Mucosa of descending colon (tissue), 3 donors: ENCODE results near the gene MAP7D2. TPM values are rescaled to one million over a fixed set of nuclear protein-coding genes. Genes with fewer than 3 reads are reported as not detected.

Experiments
- ATAC-seq: fragments of 200-7000 bp; cut with Tn5 transposase; one replicate; pipeline ENCODE4 v1.9.1; 2020; ENCODE audit warnings: mild to moderate bottlenecking, moderate library complexity
- DNase-seq, 3 donors: peaks; one replicate each; pipeline ENCODE4 v3.0.0-alpha.2; 2020
- H3K36me3 ChIP-seq: fragments of 200-600 bp; one replicate; pipeline ENCODE4 v1.8.0; 2021; ENCODE audit warnings: low read depth, mild to moderate bottlenecking
- H3K4me1 ChIP-seq: fragments of 200-600 bp; one replicate; pipeline ENCODE4 v1.8.0; 2021; ENCODE audit warnings: low read depth, mild to moderate bottlenecking
- H3K4me3 ChIP-seq: fragments of 200-600 bp; one replicate; pipeline ENCODE4 v1.8.0; 2021; ENCODE audit warnings: mild to moderate bottlenecking
- H3K9me3 ChIP-seq: fragments of 200-600 bp; one replicate; pipeline ENCODE4 v1.8.0; 2021; ENCODE audit warnings: mild to moderate bottlenecking
- intact Hi-C, 2 donors: fragments of 100-400 bp; cut with DNase I in 1 of 2; cut with micrococcal nuclease in 1 of 2; formaldehyde crosslinking; loops; one replicate each; pipeline versions ENCODE4 v1.11.0 to v1.11.1; 2022; cut with DNase I, micrococcal nuclease
- total RNA-seq, 3 donors: library from RNA; stranded (reverse); fragmentation: NEBNext Ultra II Directional in 2 of 3; extraction: Animal tissue kit (Norgen Biotek cat#: 25700) in 2 of 3; gene quantifications; one replicate each; pipeline versions ENCODE4 v1.2.1 to v1.2.4, GENCODE V29; 2021 to 2023
- TF ChIP-seq, protein P1 (sequence below): fragments of 200-600 bp; IDR thresholded peaks from one replicate; pipeline ENCODE4 v1.8.0; 2022; ENCODE audit warnings: antibody characterized with exemption, mild to moderate bottlenecking
- donor health status: DM: no; HTN: no; CAD: no; lungs with moderate emphysema.
- donor health status: DM: no; HTN: no; CAD: no.
- donor health status: DM: no; HTN: yes; CAD: no.

Gene MAP7D2
- total RNA-seq, 3 donors from 2014 or later = 1.2 to 1.7 (median 1.5) TPM

- ATAC-seq (peak; percentile 97), DNase-seq (peak in 2 of 3 donors; percentile 38 to 82)
- intact Hi-C loops = no loop called here
- TF ChIP-seq, protein P1, sequence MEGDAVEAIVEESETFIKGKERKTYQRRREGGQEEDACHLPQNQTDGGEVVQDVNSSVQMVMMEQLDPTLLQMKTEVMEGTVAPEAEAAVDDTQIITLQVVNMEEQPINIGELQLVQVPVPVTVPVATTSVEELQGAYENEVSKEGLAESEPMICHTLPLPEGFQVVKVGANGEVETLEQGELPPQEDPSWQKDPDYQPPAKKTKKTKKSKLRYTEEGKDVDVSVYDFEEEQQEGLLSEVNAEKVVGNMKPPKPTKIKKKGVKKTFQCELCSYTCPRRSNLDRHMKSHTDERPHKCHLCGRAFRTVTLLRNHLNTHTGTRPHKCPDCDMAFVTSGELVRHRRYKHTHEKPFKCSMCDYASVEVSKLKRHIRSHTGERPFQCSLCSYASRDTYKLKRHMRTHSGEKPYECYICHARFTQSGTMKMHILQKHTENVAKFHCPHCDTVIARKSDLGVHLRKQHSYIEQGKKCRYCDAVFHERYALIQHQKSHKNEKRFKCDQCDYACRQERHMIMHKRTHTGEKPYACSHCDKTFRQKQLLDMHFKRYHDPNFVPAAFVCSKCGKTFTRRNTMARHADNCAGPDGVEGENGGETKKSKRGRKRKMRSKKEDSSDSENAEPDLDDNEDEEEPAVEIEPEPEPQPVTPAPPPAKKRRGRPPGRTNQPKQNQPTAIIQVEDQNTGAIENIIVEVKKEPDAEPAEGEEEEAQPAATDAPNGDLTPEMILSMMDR = no peak
- Histone ChIP-seq H3K4me1 (no peaks in the 10 kb centered on the region), H3K9me3 (no peaks in the 10 kb centered on the region), H3K4me3 (peak overlapping the region; percentile 1), H3K36me3 (no peaks in the 10 kb centered on the region)
Observed at GRCh38 chrX:20029728-20030127, 87.0 kb downstream of the MAP7D2 start.

GRCh38 chrX:20028588-20028987 is 88.1 kb downstream of the MAP7D2 start:
- ATAC-seq (no peak), DNase-seq (no peak)
- no peaks in the 10 kb centered on the region for H3K9me3 ChIP-seq
- no peak overlapping the region for H3K4me3 ChIP-seq
- intact Hi-C loops = no loop called here
- TF ChIP-seq, protein P1 = no peak
- H3K4me1 ChIP-seq = no peaks in the 10 kb centered on the region
- no peaks in the 10 kb centered on the region for H3K36me3 ChIP-seq

GRCh38 chrX:20026278-20026677 is 90.4 kb downstream of the MAP7D2 start:
- ATAC-seq = no peak
- DNase-seq = no peak
- no peak overlapping the region for H3K4me3 ChIP-seq
- TF ChIP-seq, protein P1 = no peak
- no peaks in the 10 kb centered on the region for H3K4me1 ChIP-seq
- intact Hi-C loops = no loop called here
- H3K36me3 ChIP-seq = no peaks in the 10 kb centered on the region
- no peaks in the 10 kb centered on the region for H3K9me3 ChIP-seq

DNA sequence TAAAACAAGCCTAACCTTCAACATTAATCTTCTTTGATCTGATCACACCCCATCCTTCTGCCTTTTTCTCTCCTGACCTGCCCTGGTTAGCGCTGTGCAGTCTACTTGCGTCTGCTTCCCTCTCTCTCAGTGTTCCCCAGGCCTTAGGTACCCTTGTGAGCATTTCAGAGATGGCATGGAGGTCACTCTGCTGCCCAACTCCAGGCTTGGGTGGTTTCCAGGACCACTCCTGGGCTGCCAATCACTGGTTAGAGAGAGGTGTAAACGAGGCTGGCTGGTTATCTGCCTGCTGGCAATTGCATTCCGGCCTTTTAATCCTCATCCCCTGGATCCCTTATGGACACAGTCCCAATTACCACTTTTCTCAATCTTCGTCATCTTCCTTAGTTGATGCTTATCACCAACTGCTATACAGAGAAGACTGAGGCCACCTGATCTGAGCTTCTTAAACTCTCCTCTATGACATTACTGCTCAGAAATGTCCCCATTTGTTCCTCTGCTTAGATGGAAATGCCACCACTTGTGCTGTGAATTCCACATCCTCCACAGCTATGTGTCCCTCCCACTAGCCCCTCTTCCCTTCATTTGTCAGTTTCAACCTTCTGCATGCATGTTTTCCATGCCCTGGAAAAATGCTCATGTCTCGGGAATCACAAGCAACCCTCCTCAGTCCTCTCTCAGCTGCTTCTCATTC is 96.9 kb downstream of the MAP7D2 start:
- no peak overlapping the region for H3K4me3 ChIP-seq
- TF ChIP-seq, protein P1 = no peak
- DNase-seq = no peak
- intact Hi-C loops = no loop called here
- H3K36me3 ChIP-seq = no peaks in the 10 kb centered on the region
- H3K4me1 ChIP-seq = no peaks in the 10 kb centered on the region
- no peak for ATAC-seq
- no peaks in the 10 kb centered on the region for H3K9me3 ChIP-seq

GRCh38 chrX:20016616-20016945 is 100.1 kb downstream of the MAP7D2 start:
- no peak overlapping the region for H3K4me3 ChIP-seq
- no peaks in the 10 kb centered on the region for H3K9me3 ChIP-seq
- intact Hi-C loops = no loop called here
- DNase-seq (no peak), ATAC-seq (no peak)
- no peaks in the 10 kb centered on the region for H3K4me1 ChIP-seq
- no peaks in the 10 kb centered on the region for H3K36me3 ChIP-seq
- TF ChIP-seq, protein P1 = no peak
